HUES64 (cell line): ENCODE data around the gene NOL11.

Experiments
- H3K27ac ChIP-seq: 2 replicates; pipeline ENCODE4 v1.7.0; 2013; ENCODE audit warnings: low read depth, low read length, inconsistent platforms
- H3K27me3 ChIP-seq: 2 replicates; pipeline ENCODE4 v1.6.1; 2013; ENCODE audit warnings: mild to moderate bottlenecking, low read length; ENCODE audit not compliant: insufficient read depth
- H3K36me3 ChIP-seq: 2 replicates; pipeline ENCODE4 v1.6.1; 2013; ENCODE audit warnings: mild to moderate bottlenecking, low read length; ENCODE audit not compliant: insufficient read depth
- H3K4me1 ChIP-seq: 2 replicates; pipeline ENCODE4 v1.6.1; 2013; ENCODE audit warnings: mild to moderate bottlenecking, low read length, moderate library complexity; ENCODE audit not compliant: insufficient read depth
- H3K4me3 ChIP-seq: 2 replicates; pipeline ENCODE4 v1.5.1; 2013; ENCODE audit warnings: mild to moderate bottlenecking, low read length, moderate library complexity
- H3K9ac ChIP-seq: 2 replicates; pipeline ENCODE4 v1.6.1; 2013; ENCODE audit warnings: mild to moderate bottlenecking, low read depth, low read length
- H3K9me3 ChIP-seq: 2 replicates; pipeline ENCODE4 v1.6.1; 2013; ENCODE audit warnings: low read depth, low read length; ENCODE audit not compliant: insufficient read depth
- WGBS: fragments of 150-250, 120-280 bp; methylation state at CpG from one replicate; pipeline ENCODE4 v1.1.7; 2013; ENCODE audit warnings: missing lambda C conversion rate; 5-methylcytosine and 5-hydroxymethylcytosine counted together

The NOL11 gene

DNA sequence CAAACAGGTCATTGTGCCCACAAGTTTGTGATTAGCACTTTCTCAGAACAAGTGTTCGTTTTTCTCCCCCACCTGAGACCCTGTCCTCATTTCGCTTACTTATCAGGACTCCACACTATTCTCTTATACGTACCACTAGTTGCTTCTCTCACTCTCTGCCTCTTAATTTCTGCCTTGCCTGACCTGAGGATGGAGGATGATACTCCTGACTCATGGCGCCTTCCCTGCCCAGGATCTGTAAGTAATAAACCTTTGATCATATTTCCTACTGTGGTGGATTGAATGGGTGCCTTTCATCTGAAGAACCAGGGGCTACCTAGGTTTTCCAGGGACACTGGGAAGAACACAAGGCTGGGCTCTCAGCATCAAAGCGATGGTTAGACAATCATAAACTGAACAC is 67.8 kb downstream of the NOL11 start:
- 94% methylated on average over 5 of the region's 5 CpGs for WGBS
- Histone ChIP-seq H3K27me3 (no peaks in the 10 kb centered on the region), H3K9ac (no peak overlapping the region), H3K4me3 (no peak overlapping the region), H3K36me3 (no peaks in the 10 kb centered on the region), H3K4me1 (no peaks in the 10 kb centered on the region), H3K9me3 (no peaks in the 10 kb centered on the region), H3K27ac (no peak overlapping the region)
